GM21786 (cell line): ENCODE results near the gene DPEP2NB.
A peak's percentile ranks its signal among the peaks of the same experiment; 100 is the strongest.
"Not testable (repeated sequence)": the region's sequence is repeated elsewhere in the genome, so short reads cannot be mapped to it uniquely, and the experiment has no call there.

Experiments used
- ATAC-seq: cut with Tn5 transposase; IDR thresholded peaks from one replicate; pipeline ENCODE4 v1.9.1; 2021; ENCODE audit not compliant: unreplicated experiment

Gene DPEP2NB

DNA sequence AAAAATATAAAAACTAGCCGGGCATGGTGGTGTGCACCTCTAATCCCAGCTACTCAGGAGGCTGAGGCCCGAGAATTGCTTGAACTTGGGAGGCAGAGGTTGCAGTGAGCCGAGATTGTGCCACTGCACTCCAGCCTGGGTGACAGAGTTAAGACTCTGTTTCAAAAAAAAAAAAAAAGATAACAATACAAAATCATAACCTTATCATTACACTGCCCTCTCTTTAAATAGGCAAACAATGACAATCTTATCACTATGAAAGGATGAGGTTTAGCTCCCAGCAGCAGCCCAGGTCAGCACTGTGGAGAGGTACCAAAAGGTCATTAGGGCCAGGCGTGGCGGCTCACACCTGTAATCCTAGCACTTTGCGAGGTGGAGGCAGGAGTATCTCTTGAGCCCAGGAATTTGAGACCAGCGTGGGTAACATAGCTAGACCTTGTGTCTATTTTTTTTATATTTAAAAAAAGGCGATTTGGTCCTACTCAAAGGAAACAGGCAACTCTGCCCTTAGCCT is 3.5 kb upstream of the DPEP2NB start:
- ATAC-seq, result no peak

- no peak for ATAC-seq
Measured at GRCh38 chr16:68013440-68013839, 2.3 kb downstream of the DPEP2NB start.

DNA sequence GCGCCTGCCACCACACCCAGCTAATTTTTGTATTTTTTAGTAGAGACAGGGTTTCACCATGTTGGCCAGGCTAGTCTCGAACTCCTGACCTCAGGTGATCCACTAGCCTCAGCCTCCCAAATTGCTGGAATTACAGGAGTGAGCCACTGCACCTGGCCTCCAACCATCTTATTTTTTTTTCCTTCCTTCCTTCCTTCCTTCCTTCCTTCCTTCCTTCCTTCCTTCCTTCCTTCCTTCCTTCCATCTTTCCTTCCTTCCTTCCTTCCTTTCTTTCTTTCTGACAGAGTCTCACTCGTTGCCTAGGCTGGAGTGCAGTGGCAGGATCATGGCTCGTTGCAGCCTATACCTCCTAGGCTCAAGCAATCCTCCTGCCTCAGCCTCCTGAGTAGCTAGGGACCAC is 5.8 kb downstream of the DPEP2NB start:
- ATAC-seq, result not testable (repeated sequence)

- no peak for ATAC-seq
Measured at GRCh38 chr16:68009157-68009735, 6.5 kb downstream of the DPEP2NB start.

- no peak for ATAC-seq
Measured at GRCh38 chr16:68005786-68006286, 9.9 kb downstream of the DPEP2NB start.

DNA sequence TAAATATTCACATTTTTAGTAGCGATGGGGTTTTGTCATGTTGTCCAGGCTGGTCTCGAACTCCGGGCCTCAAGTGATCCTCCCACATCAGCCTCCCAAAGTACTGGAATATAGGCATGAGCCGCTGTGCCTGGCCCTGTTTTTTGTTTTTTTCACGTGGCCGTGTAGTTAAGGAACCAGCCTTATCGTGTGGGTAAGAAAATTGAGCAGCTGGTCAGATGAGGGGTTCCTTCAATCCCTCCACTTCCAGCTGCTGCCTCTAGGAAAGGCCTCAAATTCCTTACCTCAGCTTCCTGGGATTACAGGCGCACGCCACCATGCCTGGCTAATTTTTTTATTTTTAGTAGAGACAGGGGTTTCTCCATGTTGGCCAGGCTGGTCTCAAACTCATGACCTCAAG is 10.5 kb downstream of the DPEP2NB start:
- no peak for ATAC-seq

DNA sequence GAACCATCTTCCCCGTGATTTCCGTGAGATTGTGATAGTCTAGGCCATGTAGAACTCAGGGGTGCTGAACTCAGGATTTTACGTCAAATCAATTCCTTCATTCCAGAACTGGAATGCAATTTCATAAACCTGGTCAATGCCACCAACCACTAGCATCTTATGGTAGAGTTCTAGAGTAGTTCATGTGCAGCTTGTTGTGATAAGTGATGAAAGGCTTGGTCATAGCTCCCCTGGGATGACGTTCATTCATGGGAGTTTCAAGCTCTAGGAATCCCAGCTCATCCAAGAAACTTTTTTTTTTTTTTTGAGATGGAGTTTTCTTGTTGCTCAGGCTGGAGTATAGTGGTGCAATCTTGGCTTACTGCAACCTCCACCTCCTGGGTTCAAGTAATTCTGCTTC is 12.7 kb downstream of the DPEP2NB start:
- ATAC-seq, result no peak

- ATAC-seq, result no peak
Measured at GRCh38 chr16:68000450-68000849, 15.3 kb downstream of the DPEP2NB start.

GRCh38 chr16:67999985-68000384 is 15.7 kb downstream of the DPEP2NB start:
- ATAC-seq, result no peak

DNA sequence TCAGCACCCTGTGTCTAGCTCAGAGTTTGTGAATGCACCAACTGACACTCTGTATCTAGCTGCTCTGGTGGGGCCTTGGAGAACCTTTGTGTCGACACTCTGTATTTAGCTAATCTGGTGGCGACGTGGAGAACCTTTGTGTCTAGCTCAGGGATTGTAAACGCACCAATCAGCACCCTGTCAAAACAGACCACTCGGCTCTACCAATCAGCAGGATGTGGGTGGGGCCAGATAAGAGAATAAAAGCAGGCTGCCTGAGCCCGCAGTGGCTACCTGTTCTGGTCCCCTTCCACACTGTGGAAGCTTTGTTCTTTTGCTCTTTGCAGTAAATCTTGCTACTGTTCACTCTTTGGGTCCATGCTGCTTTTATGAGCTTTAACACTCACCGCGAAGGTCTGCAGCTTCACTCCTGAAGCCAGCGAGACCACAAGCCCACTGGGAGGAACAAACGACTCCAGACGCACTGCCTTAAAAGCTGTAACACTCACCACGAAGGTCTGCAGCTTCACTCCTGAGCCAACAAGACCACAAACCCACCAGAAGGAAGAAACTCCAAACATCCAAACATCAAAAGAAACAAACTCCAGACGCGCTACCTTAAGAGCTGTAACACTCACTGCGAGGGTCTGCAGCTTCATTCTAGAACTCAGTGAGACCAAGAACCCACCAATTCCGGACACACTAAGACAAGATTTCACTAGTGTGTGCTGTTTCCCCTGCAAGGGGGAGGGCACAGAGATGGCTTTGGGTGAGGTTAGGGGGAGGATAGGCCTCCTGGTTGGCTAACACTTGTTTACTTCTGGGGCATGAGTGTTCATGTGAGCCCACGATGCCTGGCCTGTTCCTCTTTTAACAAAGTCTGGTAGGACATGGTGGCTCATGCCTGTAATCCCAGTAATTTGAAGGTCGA is 16.7 kb downstream of the DPEP2NB start, which contains the start of gene DPEP2:
Gene DPEP2 (minus strand): TSS at position 706 of the 910 bp plus-strand sequence. CDS start 6,272 bp downstream, outside the sequence.
- not testable (repeated sequence) for ATAC-seq

DNA sequence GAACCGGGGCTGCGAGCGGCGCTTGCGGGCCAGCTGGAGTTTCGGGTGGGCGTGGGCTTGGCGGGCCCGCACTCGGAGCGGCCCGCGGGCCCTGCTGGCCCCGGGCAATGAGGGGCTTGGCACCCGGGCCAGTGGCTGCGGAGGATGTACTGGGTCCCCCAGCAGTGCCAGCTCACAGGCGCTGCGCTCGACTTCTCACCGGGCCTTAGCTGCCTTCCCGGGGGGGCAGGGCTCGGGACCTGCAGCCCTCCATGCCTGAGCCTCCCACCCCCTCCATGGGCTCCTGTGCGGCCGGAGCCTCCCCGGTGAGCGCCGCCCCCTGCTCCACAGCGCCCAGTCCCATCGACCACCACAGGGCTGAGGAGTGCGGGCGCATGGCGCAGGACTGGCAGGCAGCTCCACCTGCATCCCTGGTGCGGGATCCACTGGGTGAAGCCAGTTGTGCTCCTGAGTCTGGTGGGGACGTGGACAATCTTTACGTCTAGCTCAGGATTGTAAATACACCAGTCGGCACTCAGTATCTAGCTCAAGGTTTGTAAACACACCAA is 17.4 kb downstream of the DPEP2NB start:
- not testable (repeated sequence) for ATAC-seq

DNA sequence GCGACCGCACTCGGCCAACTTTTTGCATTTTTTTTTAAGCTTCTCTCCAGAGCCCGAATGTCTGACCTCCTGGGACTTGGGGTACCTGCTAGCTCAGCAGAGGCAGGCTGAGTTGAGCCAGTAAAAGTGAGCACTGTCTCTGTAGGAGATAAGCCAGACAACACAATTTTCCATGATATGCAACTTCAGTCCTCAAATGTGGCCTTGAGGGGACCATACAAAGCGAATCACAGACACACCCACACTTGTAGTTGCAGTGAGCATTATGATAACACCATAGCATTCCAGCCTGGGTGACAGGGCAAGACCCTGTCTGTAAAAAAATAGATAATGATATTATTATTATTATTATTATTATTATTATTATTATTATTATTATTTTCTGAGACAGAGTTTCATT is 19.0 kb downstream of the DPEP2NB start:
- ATAC-seq, result no peak

DNA sequence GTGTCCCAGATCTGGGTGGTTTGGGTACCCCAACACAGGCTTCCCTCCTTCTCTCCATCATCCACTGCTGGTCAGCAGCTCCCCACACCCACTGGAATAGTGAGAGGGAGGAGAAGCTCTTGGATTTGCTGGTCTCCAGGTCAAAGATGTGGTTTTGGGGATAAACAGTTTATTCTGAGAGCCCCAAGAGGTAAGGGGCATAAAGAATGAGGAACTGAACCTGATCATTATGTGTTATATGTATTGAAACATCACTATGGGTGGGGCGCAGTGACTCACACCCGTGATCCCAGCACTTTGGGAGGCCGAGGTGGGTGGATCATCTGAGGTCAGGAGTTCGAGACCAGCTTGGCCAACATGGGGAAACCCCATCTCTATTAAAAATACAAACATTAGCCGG is 20.3 kb downstream of the DPEP2NB start:
- no peak for ATAC-seq

GRCh38 chr16:67994040-67994408 is 21.7 kb downstream of the DPEP2NB start:
- ATAC-seq, result not testable (repeated sequence)

DNA sequence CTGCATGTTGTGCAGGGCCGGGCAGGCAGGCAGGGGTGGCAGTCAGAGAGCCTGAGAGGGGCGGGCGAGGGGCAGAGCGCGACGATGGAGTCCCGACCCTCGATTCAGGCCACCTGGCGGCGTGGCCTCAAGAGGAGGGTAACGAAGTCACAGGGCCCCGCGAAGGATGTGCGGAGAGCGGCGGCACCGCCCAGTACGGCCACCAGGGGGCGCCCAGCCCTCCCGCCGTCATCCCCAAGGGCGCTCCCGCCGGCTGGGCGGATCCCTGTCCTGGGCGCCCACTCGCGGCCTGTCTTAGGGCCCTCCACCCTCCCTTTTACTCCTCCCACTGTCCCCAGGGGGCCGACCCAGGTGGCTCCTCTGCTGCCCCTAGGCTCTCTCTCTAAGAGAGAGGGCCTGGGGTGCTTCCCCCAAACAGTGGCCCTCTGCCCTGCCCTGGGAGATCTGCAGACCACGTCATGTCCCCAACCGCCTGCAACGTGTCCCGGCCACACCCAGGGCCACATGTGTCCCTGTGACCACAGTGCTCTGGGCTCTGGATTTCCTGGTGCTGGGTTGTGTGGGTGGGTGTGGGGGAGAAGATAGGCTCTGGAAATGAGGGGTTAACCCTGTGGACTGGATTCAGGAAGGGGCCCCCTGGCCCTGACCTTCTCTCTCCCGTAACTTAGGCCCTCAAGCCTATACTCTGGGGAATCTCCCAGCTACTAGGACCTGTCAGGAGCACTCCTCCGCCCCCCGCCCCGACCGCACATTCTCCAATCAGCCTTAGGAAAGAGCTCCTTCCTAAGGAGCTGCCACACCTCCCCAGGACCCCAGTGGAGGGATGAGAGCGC is 22.3 kb downstream of the DPEP2NB start:
- ATAC-seq, result peak; percentile 73

DNA sequence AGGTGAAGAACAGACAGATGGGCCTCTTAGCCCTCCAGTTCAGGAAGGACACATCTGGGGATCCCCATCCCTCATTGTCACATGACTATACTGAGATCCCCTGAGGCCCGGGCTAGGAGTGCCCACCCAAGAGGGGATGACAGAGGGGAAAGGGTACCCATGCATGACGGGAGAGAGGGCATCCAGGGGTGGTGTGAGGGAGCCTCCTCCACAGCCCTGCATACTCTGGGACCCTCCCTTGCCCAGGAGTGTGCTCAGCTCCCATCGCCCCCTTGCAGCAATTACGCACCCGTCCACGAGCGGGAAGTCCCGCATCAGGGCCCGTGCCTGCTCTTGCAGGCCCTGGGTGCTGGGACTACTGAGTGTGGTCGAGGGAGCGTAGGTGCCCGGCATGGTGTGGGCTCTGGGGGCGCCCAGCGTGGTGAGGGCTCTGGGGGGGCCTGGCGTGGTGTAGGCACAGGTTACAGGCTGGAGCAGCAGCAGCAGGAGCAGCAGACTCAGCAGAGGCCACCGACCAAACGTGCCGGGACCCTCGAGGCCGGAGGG is 23.0 kb downstream of the DPEP2NB start:
- ATAC-seq, result no peak

GRCh38 chr16:67990018-67990386 is 25.7 kb downstream of the DPEP2NB start:
- no peak for ATAC-seq

DNA sequence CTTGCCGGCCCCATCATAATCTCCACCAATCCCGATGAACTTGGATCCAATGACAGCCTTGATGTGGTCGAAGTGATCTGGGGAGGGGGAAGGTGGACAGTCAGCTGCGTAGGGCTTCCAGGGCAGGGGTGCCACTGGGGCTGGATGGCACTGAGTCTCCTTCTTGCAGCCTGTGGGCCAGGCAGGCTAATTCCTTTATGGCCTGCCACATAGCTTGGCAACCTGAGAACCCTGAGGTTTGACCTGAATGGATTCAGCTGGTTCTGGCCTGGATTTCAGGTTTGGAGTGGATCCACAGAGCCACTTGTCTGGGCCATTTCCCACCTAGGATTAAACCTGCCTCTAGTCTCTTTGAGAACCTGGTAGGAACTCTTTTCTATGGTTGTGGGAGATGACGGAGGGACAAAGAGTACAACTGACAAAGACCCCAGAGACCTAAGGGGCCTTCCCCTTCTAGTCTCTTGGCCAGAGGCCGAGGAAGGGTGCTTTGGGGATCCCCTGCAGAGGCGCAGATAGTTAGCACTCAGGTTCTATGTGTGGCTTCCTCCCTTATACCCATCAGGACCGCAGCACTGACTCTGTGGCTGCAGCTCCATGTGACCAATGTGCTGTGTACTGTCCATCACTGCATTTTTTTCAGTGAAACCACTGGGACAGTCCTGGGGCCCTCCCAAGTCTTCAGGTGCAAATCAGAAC is 26.2 kb downstream of the DPEP2NB start:
- peak; percentile 26 for ATAC-seq

- ATAC-seq, result no peak
Measured at GRCh38 chr16:67988675-67989074, 27.0 kb downstream of the DPEP2NB start.
